Liver (tissue), 3 donors: Measurements from ENCODE around the gene MEIS1.

ENCODE experiments used
- EGR1 ChIP-seq, 2 donors: IDR thresholded peaks; 2 replicates each; pipeline ENCODE4 v1.6.1; 2016 to 2018; ENCODE audit warnings: antibody characterized with exemption in 2 of 2, low read depth in 2 of 2
- HNF4A ChIP-seq, 2 donors: conservative IDR thresholded peaks; 2 replicates each; pipeline ENCODE4 v1.6.1; 2016; ENCODE audit warnings: antibody characterized with exemption in 2 of 2, mild to moderate bottlenecking in 2 of 2
- RAD21 ChIP-seq, 2 donors: IDR thresholded peaks; 2 replicates each; pipeline ENCODE4 v1.6.1; 2016; ENCODE audit warnings: antibody characterized with exemption in 2 of 2, mild to moderate bottlenecking in 2 of 2
- TAF1 ChIP-seq: conservative IDR thresholded peaks from 2 replicates; pipeline ENCODE4 v1.6.1; 2016; ENCODE audit warnings: antibody characterized with exemption, mild to moderate bottlenecking
- YY1 ChIP-seq: IDR thresholded peaks from 2 replicates; pipeline ENCODE4 v1.6.1; 2016; ENCODE audit warnings: antibody characterized with exemption, mild to moderate bottlenecking
- TF ChIP-seq, protein P1 (sequence below): fragments of 150-350 bp; IDR thresholded peaks from 2 replicates; pipeline ENCODE4 v1.5.1; 2017; ENCODE audit warnings: improper control_type of control experiment, low read depth, low read length; ENCODE audit not compliant: missing input control
- TF ChIP-seq, protein P2 (sequence below): IDR thresholded peaks from 2 replicates; pipeline ENCODE4 v1.6.1; 2016; ENCODE audit warnings: antibody characterized with exemption
- TF ChIP-seq, protein P3 (sequence below): IDR thresholded peaks from 2 replicates; pipeline ENCODE4 v1.6.1; 2016; ENCODE audit warnings: antibody characterized with exemption, mild to moderate bottlenecking
- TF ChIP-seq, protein P4 (sequence below): IDR thresholded peaks from 2 replicates; pipeline ENCODE4 v1.6.1; 2016; ENCODE audit warnings: antibody characterized with exemption
- donor health status: healthy.
- donor health status: healthy.

DNA sequence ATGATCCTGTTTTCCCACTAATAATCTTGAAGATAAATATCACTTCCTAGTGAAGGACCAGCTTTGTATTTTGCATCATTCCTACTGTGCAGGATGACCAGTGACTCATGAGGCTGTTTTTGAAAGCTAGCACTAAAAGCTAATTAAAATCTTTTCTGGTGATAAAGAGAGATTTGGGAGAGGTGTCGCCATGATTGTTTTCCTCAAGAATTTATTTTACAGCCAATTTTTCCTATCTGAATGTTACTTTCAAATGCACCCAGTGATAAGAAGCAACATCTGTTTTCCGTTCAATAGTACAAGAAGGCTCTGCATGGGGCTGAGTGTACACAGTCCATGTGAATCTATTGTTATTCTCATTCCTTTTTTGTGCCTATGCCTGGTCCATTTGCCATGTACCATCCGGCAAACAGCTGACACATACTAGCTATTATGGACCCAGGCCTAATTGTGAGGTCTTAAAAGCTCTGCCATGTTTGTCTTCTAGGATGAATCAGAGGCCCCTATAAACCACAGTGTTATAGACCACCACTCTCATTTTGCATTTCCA lies 28.4 kb downstream of the MEIS1 start:
- TF ChIP-seq, protein P1, sequence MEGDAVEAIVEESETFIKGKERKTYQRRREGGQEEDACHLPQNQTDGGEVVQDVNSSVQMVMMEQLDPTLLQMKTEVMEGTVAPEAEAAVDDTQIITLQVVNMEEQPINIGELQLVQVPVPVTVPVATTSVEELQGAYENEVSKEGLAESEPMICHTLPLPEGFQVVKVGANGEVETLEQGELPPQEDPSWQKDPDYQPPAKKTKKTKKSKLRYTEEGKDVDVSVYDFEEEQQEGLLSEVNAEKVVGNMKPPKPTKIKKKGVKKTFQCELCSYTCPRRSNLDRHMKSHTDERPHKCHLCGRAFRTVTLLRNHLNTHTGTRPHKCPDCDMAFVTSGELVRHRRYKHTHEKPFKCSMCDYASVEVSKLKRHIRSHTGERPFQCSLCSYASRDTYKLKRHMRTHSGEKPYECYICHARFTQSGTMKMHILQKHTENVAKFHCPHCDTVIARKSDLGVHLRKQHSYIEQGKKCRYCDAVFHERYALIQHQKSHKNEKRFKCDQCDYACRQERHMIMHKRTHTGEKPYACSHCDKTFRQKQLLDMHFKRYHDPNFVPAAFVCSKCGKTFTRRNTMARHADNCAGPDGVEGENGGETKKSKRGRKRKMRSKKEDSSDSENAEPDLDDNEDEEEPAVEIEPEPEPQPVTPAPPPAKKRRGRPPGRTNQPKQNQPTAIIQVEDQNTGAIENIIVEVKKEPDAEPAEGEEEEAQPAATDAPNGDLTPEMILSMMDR = no peak
- TF ChIP-seq RAD21 (IDR thresholded peaks at IDR 0.05) (no peak), TAF1 (no peak), YY1 (no peak), HNF4A (conservative IDR thresholded peaks at IDR 0.05) (no peak), EGR1 (IDR thresholded peaks at IDR 0.05; ENCODE audit: low read depth in 2 of 2) (no peak)
- TF ChIP-seq, protein P2, sequence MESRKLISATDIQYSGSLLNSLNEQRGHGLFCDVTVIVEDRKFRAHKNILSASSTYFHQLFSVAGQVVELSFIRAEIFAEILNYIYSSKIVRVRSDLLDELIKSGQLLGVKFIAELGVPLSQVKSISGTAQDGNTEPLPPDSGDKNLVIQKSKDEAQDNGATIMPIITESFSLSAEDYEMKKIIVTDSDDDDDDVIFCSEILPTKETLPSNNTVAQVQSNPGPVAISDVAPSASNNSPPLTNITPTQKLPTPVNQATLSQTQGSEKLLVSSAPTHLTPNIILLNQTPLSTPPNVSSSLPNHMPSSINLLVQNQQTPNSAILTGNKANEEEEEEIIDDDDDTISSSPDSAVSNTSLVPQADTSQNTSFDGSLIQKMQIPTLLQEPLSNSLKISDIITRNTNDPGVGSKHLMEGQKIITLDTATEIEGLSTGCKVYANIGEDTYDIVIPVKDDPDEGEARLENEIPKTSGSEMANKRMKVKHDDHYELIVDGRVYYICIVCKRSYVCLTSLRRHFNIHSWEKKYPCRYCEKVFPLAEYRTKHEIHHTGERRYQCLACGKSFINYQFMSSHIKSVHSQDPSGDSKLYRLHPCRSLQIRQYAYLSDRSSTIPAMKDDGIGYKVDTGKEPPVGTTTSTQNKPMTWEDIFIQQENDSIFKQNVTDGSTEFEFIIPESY = no peak
- TF ChIP-seq, protein P3, sequence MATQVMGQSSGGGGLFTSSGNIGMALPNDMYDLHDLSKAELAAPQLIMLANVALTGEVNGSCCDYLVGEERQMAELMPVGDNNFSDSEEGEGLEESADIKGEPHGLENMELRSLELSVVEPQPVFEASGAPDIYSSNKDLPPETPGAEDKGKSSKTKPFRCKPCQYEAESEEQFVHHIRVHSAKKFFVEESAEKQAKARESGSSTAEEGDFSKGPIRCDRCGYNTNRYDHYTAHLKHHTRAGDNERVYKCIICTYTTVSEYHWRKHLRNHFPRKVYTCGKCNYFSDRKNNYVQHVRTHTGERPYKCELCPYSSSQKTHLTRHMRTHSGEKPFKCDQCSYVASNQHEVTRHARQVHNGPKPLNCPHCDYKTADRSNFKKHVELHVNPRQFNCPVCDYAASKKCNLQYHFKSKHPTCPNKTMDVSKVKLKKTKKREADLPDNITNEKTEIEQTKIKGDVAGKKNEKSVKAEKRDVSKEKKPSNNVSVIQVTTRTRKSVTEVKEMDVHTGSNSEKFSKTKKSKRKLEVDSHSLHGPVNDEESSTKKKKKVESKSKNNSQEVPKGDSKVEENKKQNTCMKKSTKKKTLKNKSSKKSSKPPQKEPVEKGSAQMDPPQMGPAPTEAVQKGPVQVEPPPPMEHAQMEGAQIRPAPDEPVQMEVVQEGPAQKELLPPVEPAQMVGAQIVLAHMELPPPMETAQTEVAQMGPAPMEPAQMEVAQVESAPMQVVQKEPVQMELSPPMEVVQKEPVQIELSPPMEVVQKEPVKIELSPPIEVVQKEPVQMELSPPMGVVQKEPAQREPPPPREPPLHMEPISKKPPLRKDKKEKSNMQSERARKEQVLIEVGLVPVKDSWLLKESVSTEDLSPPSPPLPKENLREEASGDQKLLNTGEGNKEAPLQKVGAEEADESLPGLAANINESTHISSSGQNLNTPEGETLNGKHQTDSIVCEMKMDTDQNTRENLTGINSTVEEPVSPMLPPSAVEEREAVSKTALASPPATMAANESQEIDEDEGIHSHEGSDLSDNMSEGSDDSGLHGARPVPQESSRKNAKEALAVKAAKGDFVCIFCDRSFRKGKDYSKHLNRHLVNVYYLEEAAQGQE = no peak
- TF ChIP-seq, protein P4, sequence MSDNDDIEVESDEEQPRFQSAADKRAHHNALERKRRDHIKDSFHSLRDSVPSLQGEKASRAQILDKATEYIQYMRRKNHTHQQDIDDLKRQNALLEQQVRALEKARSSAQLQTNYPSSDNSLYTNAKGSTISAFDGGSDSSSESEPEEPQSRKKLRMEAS = no peak
